Muscle of back (tissue), 11 donors: ENCODE results near the gene C17orf58. TPM values are rescaled to one million over a fixed set of nuclear protein-coding genes. Genes with fewer than 3 reads are reported as not detected.
"Not testable (repeated sequence)": the region's sequence is repeated elsewhere in the genome, so short reads cannot be mapped to it uniquely, and the experiment has no call there.

Source experiments
- DNase-seq, 3 donors: peaks; one replicate each; pipeline versions ENCODE4 v3.0.0 to v3.0.0-alpha.2; 2013
- polyA plus RNA-seq, 10 donors: library from polyadenylated mRNA; unstranded; fragments of 120-200 nt; gene quantifications; one replicate each; pipeline ENCODE4 v1.2.1, GENCODE V29; 2013; ENCODE audit not compliant: insufficient read length in 10 of 10

Gene C17orf58
- polyA plus RNA-seq, 10 donors: 15.1 to 21.8 (median 19.2) TPM

- DNase-seq: peak; percentile 45 to 73 (median 59)
Measured at GRCh38 chr17:67963145-67963572, 33.1 kb downstream of the C17orf58 start.

DNA sequence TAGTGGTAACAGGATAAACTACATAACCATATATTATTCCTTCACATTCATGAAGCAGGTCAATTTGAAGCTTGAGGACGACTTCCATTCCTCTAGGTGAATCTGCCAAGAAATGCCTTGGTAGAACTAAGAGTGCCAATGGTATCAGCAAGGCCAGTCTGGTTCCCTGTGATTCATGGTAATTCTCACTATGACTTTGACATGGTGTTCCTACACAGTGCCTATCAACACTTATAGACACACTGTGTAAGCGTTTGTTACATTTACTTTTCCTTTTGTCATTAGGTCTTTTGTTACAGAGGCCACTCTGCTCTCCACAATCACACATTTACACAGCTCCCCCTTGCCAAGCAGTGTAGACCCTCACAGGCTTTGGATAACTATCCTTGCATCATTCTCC lies 34.1 kb downstream of the C17orf58 start:
- DNase-seq: not testable (repeated sequence)

DNA sequence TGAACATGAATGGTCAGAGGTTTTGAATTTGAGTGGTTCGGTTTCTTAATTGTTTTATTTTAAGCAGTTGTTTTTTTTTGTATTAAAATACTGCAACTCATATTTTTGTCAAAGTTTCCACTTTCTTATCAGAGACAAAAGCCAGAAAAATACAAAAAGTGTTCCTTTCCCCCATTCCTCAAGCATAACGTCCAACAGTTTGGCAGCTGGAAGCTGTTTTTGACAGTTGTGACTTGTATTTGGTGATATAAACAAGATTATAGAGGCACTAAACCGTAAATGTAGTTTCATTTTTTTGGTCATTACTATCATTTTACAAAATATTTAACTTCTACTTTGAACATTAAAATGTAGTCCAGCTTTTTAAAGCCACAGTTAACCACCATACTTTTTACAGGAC lies 36.0 kb downstream of the C17orf58 start:
- not testable (repeated sequence) for DNase-seq

DNA sequence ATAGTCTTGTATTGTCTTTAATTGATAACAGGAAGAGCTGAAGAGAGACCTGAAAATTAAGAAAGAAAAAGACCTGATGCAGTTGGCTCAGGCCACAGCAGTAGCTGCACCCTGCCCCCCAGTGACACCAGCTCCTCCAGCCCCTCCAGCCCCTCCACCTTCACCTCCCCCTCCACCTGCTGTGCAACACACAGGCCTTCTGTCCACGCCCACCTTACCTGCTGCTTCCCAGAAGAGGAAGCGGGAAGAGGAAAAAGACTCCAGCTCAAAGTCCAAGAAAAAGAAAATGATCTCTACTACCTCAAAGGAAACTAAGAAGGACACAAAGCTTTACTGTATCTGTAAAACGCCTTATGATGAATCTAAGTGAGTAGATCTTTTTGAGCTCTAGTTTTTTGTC lies 36.8 kb downstream of the C17orf58 start:
- no peak for DNase-seq

- no peak for DNase-seq
Measured at GRCh38 chr17:67950945-67951344, 45.3 kb downstream of the C17orf58 start.

DNA sequence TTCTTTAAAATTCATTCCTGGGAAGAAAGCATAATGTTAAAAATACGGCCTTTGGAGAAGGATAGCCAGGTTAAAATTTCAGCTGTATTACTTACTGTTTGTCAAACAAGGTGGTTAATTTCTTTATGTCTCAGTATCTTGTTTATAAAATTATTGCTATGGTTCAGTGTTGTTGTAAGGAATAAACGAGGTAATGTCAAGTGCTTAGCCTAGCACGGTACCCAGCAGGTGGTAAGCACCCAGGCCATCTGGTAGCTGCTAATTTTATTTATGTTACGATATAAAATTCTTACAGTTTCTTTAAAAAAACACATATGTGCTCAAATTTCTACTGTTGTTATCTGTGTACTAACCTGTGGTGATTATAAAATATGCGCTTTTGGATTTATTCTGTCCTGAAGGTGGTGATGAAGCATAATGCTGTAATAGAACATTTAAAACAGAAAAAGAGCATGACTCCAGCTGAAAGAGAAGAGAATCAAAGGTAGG lies 48.9 kb downstream of the C17orf58 start:
- no peak for DNase-seq

- no peak for DNase-seq
Measured at GRCh38 chr17:67946513-67946912, 49.8 kb downstream of the C17orf58 start.

DNA sequence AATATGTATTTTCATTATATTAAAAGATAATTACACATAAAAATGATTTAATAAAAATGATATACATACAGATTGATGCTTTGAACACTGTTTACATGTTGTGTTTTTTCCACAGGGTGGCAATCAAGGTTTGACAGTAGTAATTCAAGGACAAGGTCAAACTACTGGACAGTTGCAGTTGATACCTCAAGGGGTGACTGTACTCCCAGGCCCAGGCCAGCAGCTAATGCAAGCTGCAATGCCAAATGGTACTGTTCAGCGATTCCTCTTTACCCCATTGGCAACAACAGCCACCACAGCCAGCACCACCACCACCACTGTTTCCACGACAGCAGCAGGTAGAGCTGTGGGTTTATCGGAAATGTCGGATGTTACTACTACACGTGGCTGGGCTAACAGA lies 52.2 kb downstream of the C17orf58 start:
- no peak for DNase-seq

DNA sequence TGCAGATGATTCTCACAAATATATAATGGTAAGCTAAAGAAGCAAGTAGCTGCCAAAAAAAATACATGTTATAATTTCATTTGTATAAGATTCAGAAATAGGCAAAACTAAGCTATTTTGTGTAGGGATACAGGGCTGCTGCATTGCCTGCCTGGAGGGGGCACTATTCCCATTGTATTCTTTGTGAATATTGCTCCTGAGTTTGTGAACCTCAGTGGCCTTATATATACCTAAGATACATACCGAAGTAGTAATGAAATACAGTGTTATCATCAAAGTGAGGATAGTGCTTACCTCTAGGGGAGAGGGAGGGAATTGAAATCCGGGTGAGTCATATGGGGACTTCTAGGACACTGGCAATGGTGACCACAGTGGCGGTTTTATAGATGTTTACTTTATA lies 53.5 kb downstream of the C17orf58 start:
- no peak for DNase-seq

Other genes with a start within 250 kb of the C17orf58 start
- gene BPTF, start 171.0 kb downstream of the C17orf58 start, polyA plus RNA-seq: 10 to 100 TPM; 53.7 to 82.2 (median 70.2) TPM
- gene KPNA2, start 39.3 kb upstream of the C17orf58 start, polyA plus RNA-seq: 100 to 1,000 TPM in 1 of 10 donors, 10 to 100 TPM in 9; 51.7 to 113 (median 64.7) TPM